GM12878 (cell line): ENCODE data around the gene NRBP1. TPM values are rescaled to one million over a fixed set of nuclear protein-coding genes. Genes with fewer than 3 reads are reported as not detected.

ENCODE experiments used
- ATAC-seq: fragments of 200-7000 bp; cut with Tn5 transposase; 3 replicates; pipeline ENCODE4 v1.9.1; 2020; ENCODE audit warnings: mild to moderate bottlenecking, moderate library complexity
- BruUV-seq: library from RNA; stranded (reverse); fragments of 400-500 nt; replicated peaks from 2 replicates; lab custom pipeline; 2021; lab: Mats Ljungman, UMichigan
- CTCF ChIA-PET: fragments of 300-600 bp; sonication (Branson Sonifier 250); formaldehyde crosslinking; extraction: SDS; loops from one replicate; lab custom pipeline; 2021; ENCODE audit warnings: inconsistent platforms; lab: Yijun Ruan, JAX
- POLR2A ChIA-PET: fragments of 350-600 bp; formaldehyde crosslinking; extraction: SDS; loops from one replicate; lab custom pipeline; 2021; ENCODE audit warnings: inconsistent platforms; lab: Charles Lee
- RAD21 ChIA-PET: fragments of 300-600 bp; sonication (Branson Sonifier 250); formaldehyde crosslinking; loops from one replicate; lab custom pipeline; 2023; ENCODE audit warnings: antibody characterized with exemption; ENCODE audit not compliant: unreplicated experiment; lab: Charles Lee
- SMC1A ChIA-PET: fragments of 300-600 bp; sonication (Branson Sonifier 250); formaldehyde crosslinking; loops from one replicate; lab custom pipeline; 2023; ENCODE audit not compliant: unreplicated experiment, uncharacterized antibody; lab: Charles Lee
- DNase-seq: peaks from one replicate; pipeline ENCODE4 v3.0.0-alpha.2; 2011; ENCODE audit warnings: low read depth, low spot score
- FAIRE-seq: peaks from 3 replicates; lab custom pipeline; 2011; peaks lifted over from hg19 to GRCh38; lab: Jason Lieb, UNC
- H2AFZ ChIP-seq: 2 replicates; pipeline ENCODE4 v1.6.0; 2011; ENCODE audit warnings: low read depth, low read length, control low read depth; ENCODE audit not compliant: control insufficient read depth
- H3K27ac ChIP-seq: 2 replicates; pipeline ENCODE4 v1.5.1; 2011; ENCODE audit warnings: control low read depth; ENCODE audit not compliant: control insufficient read depth, insufficient read depth
- H3K27me3 ChIP-seq, 2 experiments: replicated peaks in 1 of 2; 2 replicates each; pipeline versions ENCODE4 v1.6.0 to v1.6.1; 2011; ENCODE audit warnings: low read length in 1 of 2; ENCODE audit not compliant: control insufficient read depth in 2 of 2, insufficient read depth in 2 of 2
- H3K36me3 ChIP-seq, 2 experiments: 2 replicates each; pipeline ENCODE4 v1.5.1; 2011; ENCODE audit warnings: low read length in 1 of 2; ENCODE audit not compliant: control insufficient read depth in 2 of 2, insufficient read depth in 2 of 2
- H3K4me1 ChIP-seq: 2 replicates; pipeline ENCODE4 v1.6.1; 2011; ENCODE audit warnings: mild to moderate bottlenecking, low read length, moderate library complexity, mixed read lengths; ENCODE audit not compliant: control insufficient read depth, insufficient read depth
- H3K4me2 ChIP-seq: 2 replicates; pipeline ENCODE4 v1.6.0; 2011; ENCODE audit warnings: control low read depth; ENCODE audit not compliant: control insufficient read depth, insufficient read depth
- H3K4me3 ChIP-seq: fragments of 200-600 bp; sonication (generic); 2 replicates; pipeline ENCODE4 v1.5.1; 2016
- H3K79me2 ChIP-seq: 2 replicates; pipeline ENCODE4 v1.6.0; 2011; ENCODE audit warnings: low read length; ENCODE audit not compliant: control insufficient read depth, insufficient read depth
- H3K9ac ChIP-seq: 2 replicates; pipeline ENCODE4 v1.8.0; 2011; ENCODE audit warnings: low read length, control low read depth, mixed read lengths; ENCODE audit not compliant: control insufficient read depth, insufficient read depth
- H3K9me3 ChIP-seq: replicated peaks from 3 replicates; pipeline ENCODE4 v1.5.1; 2011; ENCODE audit warnings: mild to moderate bottlenecking, low read length; ENCODE audit not compliant: control insufficient read depth, insufficient read depth
- H4K20me1 ChIP-seq: 2 replicates; pipeline ENCODE4 v1.6.0; 2011; ENCODE audit not compliant: control insufficient read depth, insufficient read depth
- POLR2A ChIP-seq: IDR thresholded peaks from 2 replicates; pipeline ENCODE4 v1.6.1; 2011; ENCODE audit warnings: low read depth, mild to moderate bottlenecking, low read length
- RCOR1 ChIP-seq: conservative IDR thresholded peaks from 2 replicates; pipeline ENCODE4 v1.6.1; 2012; ENCODE audit warnings: low read depth, low read length, improper control_type of control experiment
- RELA ChIP-seq: fragments of 450-650 bp; IDR thresholded peaks from 2 replicates; pipeline ENCODE4 v1.8.0; 2014; ENCODE audit warnings: borderline replicate concordance; ENCODE audit not compliant: partially characterized antibody
- SREBF1 ChIP-seq: IDR thresholded peaks from 2 replicates; pipeline ENCODE4 v1.6.1; 2012; ENCODE audit warnings: mild to moderate bottlenecking, low read length
- STAT1 ChIP-seq: fragments of 450-650 bp; conservative IDR thresholded peaks from 2 replicates; pipeline ENCODE4 v1.6.1; 2014; ENCODE audit warnings: antibody characterized with exemption, mild to moderate bottlenecking
- STAT3 ChIP-seq: IDR thresholded peaks from 2 replicates; pipeline ENCODE4 v1.6.1; 2011; ENCODE audit warnings: low read depth, low read length, improper control_type of control experiment
- WGBS: methylation state at CpG from one replicate; pipeline ENCODE4 v1.1.6; 2016; ENCODE audit warnings: low lambda C conversion rate; ENCODE audit not compliant: insufficient replicate concordance, insufficient coverage; ENCODE audit errors: missing lambda C conversion rate; 5-methylcytosine and 5-hydroxymethylcytosine counted together
- in situ Hi-C: fragments of 300-500 bp; cut with MboI; formaldehyde crosslinking; loops from 9 replicates; pipeline ENCODE4 v1.14.3; 2018; ENCODE audit warnings: mixed read lengths
- intact Hi-C: fragments of 100-400 bp; cut with micrococcal nuclease; formaldehyde crosslinking; loops from one replicate; pipeline ENCODE4 v1.14.2; 2022; ENCODE audit not compliant: unreplicated experiment
- polyA plus RNA-seq, 11 experiments: library from polyadenylated mRNA; depleted of rRNA in 4 of 11; unstranded in 6 of 11; stranded (reverse) in 5 of 11; fragments of >200 nt; fragmentation: Nextera tagmentation in 4 of 11; fragmentation: Illumina TruSeq in 1 of 11; extraction: Ambion mirVana in 4 of 11; extraction: Trizol in 1 of 11; gene quantifications; 1 replicate in 1 of 11; 2 replicates in 10 of 11; pipeline versions ENCODE4 v1.2.1 to v1.2.3, GENCODE V29; 2011 to 2016; ENCODE audit warnings: inconsistent platforms in 2 of 11, missing spikeins in 2 of 11, low read depth in 1 of 11
- total RNA-seq, 4 experiments: library from RNA; depleted of rRNA in 3 of 4; stranded (reverse); fragments of >200 nt in 3 of 4; fragmentation: Illumina TruSeq in 1 of 4; extraction: Trizol in 1 of 4; gene quantifications; 2 replicates each; pipeline versions ENCODE4 v1.2.1 to v1.2.3, GENCODE V29; 2013 to 2021
- TF ChIP-seq, protein P1 (sequence below): fragments of 450-650 bp; IDR thresholded peaks from 2 replicates; pipeline ENCODE4 v1.6.1; 2016; ENCODE audit warnings: mild to moderate bottlenecking

The NRBP1 gene
- total and polyA plus RNA-seq, 10 of the 15 experiments (the other 5 are each of a cell fraction or from before 2014, with no cell fraction given): 5.7 to 136 (median 66.1) TPM

- ATAC-seq (no peak; the same call in 1 of the 3 replicates), DNase-seq (no peak), FAIRE-seq (no peak)
- H3K79me2 ChIP-seq: no peaks in the 10 kb centered on the region
- H3K9ac ChIP-seq: no peak within 1 kb of the TSS
- ChIA-PET SMC1A (no interaction called here), POLR2A (no interaction called here), CTCF (interaction anchor here (0.5 kb wide), 1 partner anchor 60 kb away, joined by 3 read pairs; no protein-coding TSS in a partner anchor), RAD21 (no interaction called here)
- in situ Hi-C loops (no loop called here), intact Hi-C loops (no loop called here)
- no peaks in the 10 kb centered on the region for H3K27me3 ChIP-seq
- H2AFZ ChIP-seq: no peak within 1 kb of the TSS
- WGBS: 97% methylated on average over 64 of the region's 80 CpGs
- no peaks in the 10 kb centered on the region for H4K20me1 ChIP-seq
- no peaks in the 10 kb centered on the region for H3K4me1 ChIP-seq
- H3K9me3 ChIP-seq: no peaks in the 10 kb centered on the region
- peaks cover 13 to 19% of the 10 kb centered on the region in 2 experiments for H3K36me3 ChIP-seq
- no peak within 1 kb of the TSS for H3K4me2 ChIP-seq
- H3K27ac ChIP-seq: no peak within 1 kb of the TSS
- TF ChIP-seq POLR2A: peak; percentile 66
- no peak for TF ChIP-seq SREBF1
- no peak for TF ChIP-seq STAT1
- TF ChIP-seq STAT3: no peak
- no peak for TF ChIP-seq RELA
- TF ChIP-seq, protein P1, sequence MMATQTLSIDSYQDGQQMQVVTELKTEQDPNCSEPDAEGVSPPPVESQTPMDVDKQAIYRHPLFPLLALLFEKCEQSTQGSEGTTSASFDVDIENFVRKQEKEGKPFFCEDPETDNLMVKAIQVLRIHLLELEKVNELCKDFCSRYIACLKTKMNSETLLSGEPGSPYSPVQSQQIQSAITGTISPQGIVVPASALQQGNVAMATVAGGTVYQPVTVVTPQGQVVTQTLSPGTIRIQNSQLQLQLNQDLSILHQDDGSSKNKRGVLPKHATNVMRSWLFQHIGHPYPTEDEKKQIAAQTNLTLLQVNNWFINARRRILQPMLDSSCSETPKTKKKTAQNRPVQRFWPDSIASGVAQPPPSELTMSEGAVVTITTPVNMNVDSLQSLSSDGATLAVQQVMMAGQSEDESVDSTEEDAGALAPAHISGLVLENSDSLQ: no peak
- no peak for TF ChIP-seq RCOR1
- no peak within 1 kb of the TSS for H3K4me3 ChIP-seq
- no TSS peak for BruUV-seq
Measured at GRCh38 chr2:27441958-27442919, 13.8 kb downstream of the NRBP1 start, which contains the start of gene KRTCAP3. Gene KRTCAP3 (plus strand): TSS chr2:27442381. CDS start chr2:27442413, 32 bp downstream.
